ENCODE data around the gene IL17RD. TPM values are rescaled to one million over a fixed set of nuclear protein-coding genes. Genes with fewer than 3 reads are reported as not detected.
"Not testable (repeated sequence)": the region's sequence is repeated elsewhere in the genome, so short reads cannot be mapped to it uniquely, and the experiment has no call there.

Gene IL17RD
- total and polyA plus RNA-seq, 7 experiments from 2014 or later, result 0.03 to 0.05 TPM; not detected in 5

GRCh38 chr3:57083266-57083995 is 81.7 kb downstream of the IL17RD start:
- not testable (repeated sequence) for H3K4me3 ChIP-seq (ENCODE audit: low read length)

GRCh38 chr3:57082481-57082880 is 82.7 kb downstream of the IL17RD start:
- H3K27me3 Mint-ChIP-seq, result peaks cover 18 to 46% (median 20%) of the 10 kb centered on the region in 5 donors
- no peak overlapping the region for H3K4me3 Mint-ChIP-seq
- Histone ChIP-seq H3K9me3 (ENCODE audit: control insufficient read depth in 2 of 3, low read length in 3 of 3) (no peaks in the 10 kb centered on the region), H3K4me3 (ENCODE audit: low read length) (no peak overlapping the region), H3K4me1 (ENCODE audit: control insufficient read depth in 2 of 2, insufficient read depth in 2 of 2, low read length in 2 of 2) (peaks cover 0 to 4% of the 10 kb centered on the region in 2 donors), H3K27ac (ENCODE audit: low read depth, low read length) (no peak overlapping the region), H3K27me3 (ENCODE audit: control insufficient read depth in 2 of 2, insufficient read depth in 2 of 2, low read length in 2 of 2) (peaks cover 4 to 10% of the 10 kb centered on the region in 2 donors), H3K36me3 (ENCODE audit: control insufficient read depth in 2 of 3, insufficient read depth in 3 of 3, low read length in 3 of 3) (no peaks in the 10 kb centered on the region)
- POLR2A ChIA-PET, result interaction anchor here (1.0 kb wide), 1 partner anchor 13 kb away, joined by 3 read pairs; no protein-coding TSS in a partner anchor
- no peaks in the 10 kb centered on the region for H3K9me3 Mint-ChIP-seq
- intact Hi-C loops (cut with micrococcal nuclease), result no loop called here
- H3K27ac Mint-ChIP-seq, result no peak overlapping the region
- no peaks in the 10 kb centered on the region for H3K36me3 Mint-ChIP-seq
- CTCF ChIA-PET, result no interaction called here
- DNase-seq (no peak), ATAC-seq (no peak)
- H3K4me1 Mint-ChIP-seq, result peaks cover 0 to 10% (median 7%) of the 10 kb centered on the region in 7 donors

More at GRCh38 chr3:57083266-57083995, 81.7 kb downstream of the IL17RD start:
- POLR2A ChIA-PET; H3K36me3 ChIP-seq (ENCODE audit: control insufficient read depth in 2 of 3, insufficient read depth in 3 of 3, low read length in 3 of 3); ATAC-seq; H3K9me3 Mint-ChIP-seq; H3K27me3 ChIP-seq (ENCODE audit: control insufficient read depth in 2 of 2, insufficient read depth in 2 of 2, low read length in 2 of 2); H3K4me1 Mint-ChIP-seq; H3K27ac ChIP-seq (ENCODE audit: low read depth, low read length); H3K27ac Mint-ChIP-seq; DNase-seq; H3K4me3 Mint-ChIP-seq; H3K4me1 ChIP-seq (ENCODE audit: control insufficient read depth in 2 of 2, insufficient read depth in 2 of 2, low read length in 2 of 2); H3K36me3 Mint-ChIP-seq; H3K9me3 ChIP-seq (ENCODE audit: control insufficient read depth in 2 of 3, low read length in 3 of 3); intact Hi-C loops (cut with micrococcal nuclease): not testable (repeated sequence)
- peaks cover 10 to 37% (median 12%) of the 10 kb centered on the region in 5 donors for H3K27me3 Mint-ChIP-seq
- CTCF ChIA-PET, result interaction anchor here (0.6 kb wide), 1 partner anchor 35 kb away, joined by 3 read pairs; no protein-coding TSS in a partner anchor

DNA sequence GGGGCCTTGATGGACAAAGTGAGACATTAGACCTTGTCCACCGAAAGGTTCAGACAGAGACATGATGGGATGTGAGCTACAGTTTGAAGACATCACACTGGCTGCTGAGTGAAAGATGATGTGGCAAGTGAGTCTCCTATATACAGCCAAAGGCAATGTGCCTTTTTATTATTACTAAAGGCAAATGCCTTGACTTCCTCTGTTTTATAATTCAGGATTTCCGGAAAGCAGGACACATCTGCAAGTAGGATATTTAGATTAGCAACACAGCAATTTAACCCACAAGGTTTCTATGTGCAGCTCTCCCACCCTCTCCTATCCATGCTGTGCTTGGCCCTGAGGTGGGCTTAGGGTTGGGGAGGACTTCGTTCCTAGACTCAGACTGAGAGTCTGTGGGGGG is 84.0 kb downstream of the IL17RD start:
- Histone ChIP-seq H3K36me3 (ENCODE audit: control insufficient read depth in 2 of 3, insufficient read depth in 3 of 3, low read length in 3 of 3) (no peaks in the 10 kb centered on the region), H3K27ac (ENCODE audit: low read depth, low read length) (no peak overlapping the region), H3K9me3 (ENCODE audit: control insufficient read depth in 2 of 3, low read length in 3 of 3) (no peaks in the 10 kb centered on the region), H3K4me1 (ENCODE audit: control insufficient read depth in 2 of 2, insufficient read depth in 2 of 2, low read length in 2 of 2) (peaks cover 0 to 4% of the 10 kb centered on the region in 2 donors), H3K4me3 (ENCODE audit: low read length) (no peak overlapping the region), H3K27me3 (ENCODE audit: control insufficient read depth in 2 of 2, insufficient read depth in 2 of 2, low read length in 2 of 2) (peaks cover 9 to 14% of the 10 kb centered on the region in 2 donors)
- no peak for DNase-seq
- no peaks in the 10 kb centered on the region for H3K36me3 Mint-ChIP-seq
- ChIA-PET CTCF (no interaction called here), POLR2A (no interaction called here)
- no peak overlapping the region for H3K4me3 Mint-ChIP-seq
- peaks cover 0 to 10% (median 8%) of the 10 kb centered on the region in 7 donors for H3K4me1 Mint-ChIP-seq
- no peak overlapping the region for H3K27ac Mint-ChIP-seq
- H3K27me3 Mint-ChIP-seq, result peaks cover 31 to 54% (median 33%) of the 10 kb centered on the region in 5 donors
- no peak for ATAC-seq
- intact Hi-C loops (cut with micrococcal nuclease), result no loop called here
- H3K9me3 Mint-ChIP-seq, result no peaks in the 10 kb centered on the region

GRCh38 chr3:57080171-57080570 is 85.0 kb downstream of the IL17RD start:
- Mint-ChIP-seq H3K4me3 (peak overlapping the region; percentile 33 to 78 (median 68)), H3K27ac (no peak overlapping the region), H3K9me3 (peaks cover 0 to under 1% (median 0%) of the 10 kb centered on the region in 11 donors), H3K4me1 (peaks cover 0 to 10% (median 8%) of the 10 kb centered on the region in 7 donors), H3K27me3 (peaks cover 41 to 60% (median 43%) of the 10 kb centered on the region in 5 donors), H3K36me3 (peaks cover 0 to 1% (median 0%) of the 10 kb centered on the region in 5 donors)
- no peak overlapping the region for H3K27ac ChIP-seq (ENCODE audit: low read depth, low read length)
- ChIA-PET CTCF (no interaction called here), POLR2A (no interaction called here)
- no peaks in the 10 kb centered on the region for H3K36me3 ChIP-seq (ENCODE audit: control insufficient read depth in 2 of 3, insufficient read depth in 3 of 3, low read length in 3 of 3)
- ATAC-seq (no peak), DNase-seq (no peak)
- peaks cover 0 to 4% of the 10 kb centered on the region in 2 donors for H3K4me1 ChIP-seq (ENCODE audit: control insufficient read depth in 2 of 2, insufficient read depth in 2 of 2, low read length in 2 of 2)
- no peaks in the 10 kb centered on the region for H3K9me3 ChIP-seq (ENCODE audit: control insufficient read depth in 2 of 3, low read length in 3 of 3)
- no peak overlapping the region for H3K4me3 ChIP-seq (ENCODE audit: low read length)
- H3K27me3 ChIP-seq (ENCODE audit: control insufficient read depth in 2 of 2, insufficient read depth in 2 of 2, low read length in 2 of 2), result peaks cover 9 to 14% of the 10 kb centered on the region in 2 donors
- intact Hi-C loops (cut with micrococcal nuclease), result no loop called here

GRCh38 chr3:57079474-57079831 is 85.7 kb downstream of the IL17RD start:
- no peak for ATAC-seq
- Histone ChIP-seq H3K4me1 (ENCODE audit: control insufficient read depth in 2 of 2, insufficient read depth in 2 of 2, low read length in 2 of 2) (peaks cover 0 to 4% of the 10 kb centered on the region in 2 donors), H3K9me3 (ENCODE audit: control insufficient read depth in 2 of 3, low read length in 3 of 3) (no peaks in the 10 kb centered on the region), H3K27ac (ENCODE audit: low read depth, low read length) (no peak overlapping the region), H3K36me3 (ENCODE audit: control insufficient read depth in 2 of 3, insufficient read depth in 3 of 3, low read length in 3 of 3) (no peaks in the 10 kb centered on the region), H3K4me3 (ENCODE audit: low read length) (no peak overlapping the region), H3K27me3 (ENCODE audit: control insufficient read depth in 2 of 2, insufficient read depth in 2 of 2, low read length in 2 of 2) (peaks cover 9 to 14% of the 10 kb centered on the region in 2 donors)
- peaks cover 0 to 4% (median 0%) of the 10 kb centered on the region in 5 donors for H3K36me3 Mint-ChIP-seq
- intact Hi-C loops (cut with micrococcal nuclease), result loop anchor here in 1 of 2 donors (10.0 kb wide), 1 partner anchor 845 kb away; no protein-coding TSS in a partner anchor
- H3K9me3 Mint-ChIP-seq, result peaks cover 0 to 2% (median 0%) of the 10 kb centered on the region in 11 donors
- CTCF ChIA-PET, result no interaction called here
- peak overlapping the region in 8 of 10 donors; percentile 33 to 76 (median 68) for H3K4me3 Mint-ChIP-seq
- H3K27ac Mint-ChIP-seq, result no peak overlapping the region
- peaks cover 0 to 10% (median 8%) of the 10 kb centered on the region in 7 donors for H3K4me1 Mint-ChIP-seq
- POLR2A ChIA-PET, result no interaction called here
- no peak for DNase-seq
- peaks cover 48 to 63% (median 50%) of the 10 kb centered on the region in 5 donors for H3K27me3 Mint-ChIP-seq

GRCh38 chr3:57078635-57079473 is 86.3 kb downstream of the IL17RD start:
- Mint-ChIP-seq H3K4me1 (peaks cover 0 to 10% (median 8%) of the 10 kb centered on the region in 7 donors), H3K27ac (no peak overlapping the region), H3K27me3 (peaks cover 54 to 68% (median 56%) of the 10 kb centered on the region in 5 donors), H3K4me3 (peak overlapping the region in 9 of 10 donors; percentile 69 to 83 (median 77)), H3K9me3 (peaks cover 0 to 2% (median 0%) of the 10 kb centered on the region in 11 donors), H3K36me3 (peaks cover 0 to 4% (median 0%) of the 10 kb centered on the region in 5 donors)
- POLR2A ChIA-PET, result no interaction called here
- intact Hi-C loops (cut with micrococcal nuclease), result loop anchor here in 1 of 2 donors (10.0 kb wide), 1 partner anchor 844 kb away; no protein-coding TSS in a partner anchor
- CTCF ChIA-PET, result no interaction called here
- Histone ChIP-seq H3K36me3 (ENCODE audit: control insufficient read depth in 2 of 3, insufficient read depth in 3 of 3, low read length in 3 of 3) (no peaks in the 10 kb centered on the region), H3K4me3 (ENCODE audit: low read length) (peak overlapping the region; percentile 58), H3K27me3 (ENCODE audit: control insufficient read depth in 2 of 2, insufficient read depth in 2 of 2, low read length in 2 of 2) (peaks cover 9 to 14% of the 10 kb centered on the region in 2 donors), H3K9me3 (ENCODE audit: control insufficient read depth in 2 of 3, low read length in 3 of 3) (no peaks in the 10 kb centered on the region), H3K27ac (ENCODE audit: low read depth, low read length) (no peak overlapping the region), H3K4me1 (ENCODE audit: control insufficient read depth in 2 of 2, insufficient read depth in 2 of 2, low read length in 2 of 2) (peaks cover 0 to 4% of the 10 kb centered on the region in 2 donors)
- DNase-seq, result peak in 3 of 9 donors; percentile 1 to 33 (median 11)
- peak; percentile 37 for ATAC-seq
